GM06990 (cell line): ENCODE results near the gene GSTM5.
A peak's percentile ranks its signal among the peaks of the same experiment; 100 is the strongest.
"Not testable (repeated sequence)": the region's sequence is repeated elsewhere in the genome, so short reads cannot be mapped to it uniquely, and the experiment has no call there.

ENCODE experiments used
- DNase-seq: peaks from one replicate; pipeline ENCODE4 v3.0.0-alpha.2; 2011; ENCODE audit not compliant: insufficient read length; ENCODE audit errors: extremely low read depth
- H3K27me3 ChIP-seq: replicated peaks from 2 replicates; pipeline ENCODE4 v1.6.0; 2011; ENCODE audit warnings: low read length; ENCODE audit not compliant: control insufficient read depth, insufficient read depth
- H3K36me3 ChIP-seq: 2 replicates; pipeline ENCODE4 v1.5.1; 2011; ENCODE audit warnings: low read length; ENCODE audit not compliant: control insufficient read depth, insufficient read depth
- H3K4me3 ChIP-seq: replicated peaks from 2 replicates; pipeline ENCODE4 v1.5.1; 2011; ENCODE audit warnings: low read depth, mild to moderate bottlenecking, control low read depth, low read length
- TF ChIP-seq, protein P1 (sequence below): IDR thresholded peaks from 2 replicates; pipeline ENCODE4 v1.5.1; 2011; ENCODE audit warnings: low read length, control low read depth, mild to moderate bottlenecking, inconsistent platforms; ENCODE audit not compliant: insufficient read depth, poor library complexity, severe bottlenecking

Gene GSTM5

DNA sequence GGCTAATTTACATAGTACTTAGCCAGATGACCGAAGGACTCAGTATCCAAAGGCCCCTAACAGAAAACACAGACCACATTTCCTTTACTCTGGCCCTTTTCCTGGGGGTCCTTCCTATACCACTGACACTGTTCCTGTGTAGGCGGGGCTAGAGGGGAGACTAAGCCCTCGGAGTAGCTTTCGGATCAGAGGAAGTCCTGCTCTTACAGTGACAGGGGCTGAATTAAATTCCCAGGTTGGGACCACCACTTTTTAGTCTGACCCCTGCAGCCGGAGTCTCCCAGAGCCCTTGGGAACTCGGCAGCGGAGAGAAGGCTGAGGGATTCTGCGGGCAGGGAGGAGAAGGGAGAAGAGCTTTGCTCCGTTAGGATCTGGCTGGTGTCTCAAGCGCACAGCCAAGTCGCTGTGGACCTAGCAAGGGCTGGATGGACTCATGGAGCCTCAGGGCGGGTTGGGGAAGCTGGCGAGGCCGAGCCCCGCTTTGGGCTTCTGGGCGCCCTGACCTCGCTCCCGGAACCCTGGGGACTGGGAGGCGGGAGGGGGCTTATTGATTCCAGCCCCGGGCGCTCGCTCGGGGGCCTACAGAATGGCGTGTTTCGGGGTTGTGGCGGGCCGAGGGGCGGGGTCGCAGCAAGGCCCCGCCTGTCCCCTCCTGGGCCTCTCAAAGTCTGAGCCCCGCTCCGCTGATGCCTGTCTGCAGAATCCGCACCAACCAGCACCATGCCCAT is at the start of gene GSTM5:
Gene GSTM5 (plus strand): TSS at position 659 of the 728 bp plus-strand sequence. CDS start 62 bp downstream, at position 721.
- not testable (repeated sequence) for H3K27me3 ChIP-seq, H3K4me3 ChIP-seq, DNase-seq, H3K36me3 ChIP-seq

DNA sequence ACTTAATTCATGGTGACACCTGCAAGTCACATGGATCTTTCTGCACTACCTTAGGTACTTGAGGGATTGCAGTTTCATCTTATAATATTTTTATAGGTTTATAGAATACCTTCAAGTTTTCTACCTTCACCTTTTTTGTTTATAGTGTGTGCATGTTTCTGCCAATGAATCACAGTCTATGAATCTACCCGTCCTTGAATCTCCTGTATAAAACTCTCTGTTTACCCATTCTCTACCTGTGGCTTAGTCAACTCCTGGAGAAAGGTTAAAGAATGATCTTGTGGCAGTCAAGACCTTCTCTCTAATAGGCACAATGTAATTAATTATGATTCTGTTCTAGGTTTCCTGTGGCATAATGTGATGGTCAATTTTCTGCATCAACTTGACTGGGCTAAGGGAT is 47.4 kb upstream of the GSTM5 start:
- H3K27me3 ChIP-seq, result no peaks in the 10 kb centered on the region
- TF ChIP-seq, protein P1, sequence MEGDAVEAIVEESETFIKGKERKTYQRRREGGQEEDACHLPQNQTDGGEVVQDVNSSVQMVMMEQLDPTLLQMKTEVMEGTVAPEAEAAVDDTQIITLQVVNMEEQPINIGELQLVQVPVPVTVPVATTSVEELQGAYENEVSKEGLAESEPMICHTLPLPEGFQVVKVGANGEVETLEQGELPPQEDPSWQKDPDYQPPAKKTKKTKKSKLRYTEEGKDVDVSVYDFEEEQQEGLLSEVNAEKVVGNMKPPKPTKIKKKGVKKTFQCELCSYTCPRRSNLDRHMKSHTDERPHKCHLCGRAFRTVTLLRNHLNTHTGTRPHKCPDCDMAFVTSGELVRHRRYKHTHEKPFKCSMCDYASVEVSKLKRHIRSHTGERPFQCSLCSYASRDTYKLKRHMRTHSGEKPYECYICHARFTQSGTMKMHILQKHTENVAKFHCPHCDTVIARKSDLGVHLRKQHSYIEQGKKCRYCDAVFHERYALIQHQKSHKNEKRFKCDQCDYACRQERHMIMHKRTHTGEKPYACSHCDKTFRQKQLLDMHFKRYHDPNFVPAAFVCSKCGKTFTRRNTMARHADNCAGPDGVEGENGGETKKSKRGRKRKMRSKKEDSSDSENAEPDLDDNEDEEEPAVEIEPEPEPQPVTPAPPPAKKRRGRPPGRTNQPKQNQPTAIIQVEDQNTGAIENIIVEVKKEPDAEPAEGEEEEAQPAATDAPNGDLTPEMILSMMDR, result no peak
- no peaks in the 10 kb centered on the region; the same call in none of the 2 replicates for H3K36me3 ChIP-seq
- H3K4me3 ChIP-seq, result no peak overlapping the region
- DNase-seq, result no peak

DNA sequence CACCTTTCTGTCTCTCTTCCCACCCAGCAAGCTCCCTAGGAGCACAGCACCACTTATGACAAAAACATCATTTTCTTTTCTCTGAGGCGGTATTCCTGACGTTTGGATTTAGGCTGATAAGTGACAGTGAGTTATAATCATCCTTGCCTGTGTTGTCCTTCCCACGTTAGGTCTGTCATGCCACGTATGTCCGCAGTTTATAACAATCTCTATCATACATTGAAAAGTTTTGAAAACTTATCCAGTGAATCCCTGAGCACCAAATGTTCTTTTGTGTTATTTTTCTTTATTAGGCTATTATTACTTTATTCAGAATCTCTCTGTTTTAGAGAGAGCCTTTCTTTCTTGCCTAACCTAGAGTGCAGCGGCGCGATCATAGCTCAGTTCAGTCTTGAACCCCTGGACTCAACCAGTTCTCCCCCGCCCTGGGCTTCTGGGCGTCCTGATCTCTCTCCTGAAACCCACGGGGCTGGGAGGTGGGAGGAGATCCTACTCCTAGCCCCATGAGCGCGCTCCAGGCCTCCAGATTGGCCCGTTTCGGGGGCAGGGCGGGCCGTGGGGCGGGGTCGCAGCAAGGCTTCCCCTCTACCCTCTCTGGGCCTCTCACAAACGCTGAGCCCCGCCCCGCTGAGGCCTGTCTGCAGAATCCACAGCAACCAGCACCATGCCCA is 44.5 kb upstream of the GSTM5 start, which contains the start of gene GSTM2:
Gene GSTM2 (plus strand): TSS at position 606 of the 671 bp plus-strand sequence. CDS start 59 bp downstream, at position 665.
- H3K4me3 ChIP-seq, result peak within 1 kb of the TSS; percentile 48
- DNase-seq, result peak; percentile 85

DNA sequence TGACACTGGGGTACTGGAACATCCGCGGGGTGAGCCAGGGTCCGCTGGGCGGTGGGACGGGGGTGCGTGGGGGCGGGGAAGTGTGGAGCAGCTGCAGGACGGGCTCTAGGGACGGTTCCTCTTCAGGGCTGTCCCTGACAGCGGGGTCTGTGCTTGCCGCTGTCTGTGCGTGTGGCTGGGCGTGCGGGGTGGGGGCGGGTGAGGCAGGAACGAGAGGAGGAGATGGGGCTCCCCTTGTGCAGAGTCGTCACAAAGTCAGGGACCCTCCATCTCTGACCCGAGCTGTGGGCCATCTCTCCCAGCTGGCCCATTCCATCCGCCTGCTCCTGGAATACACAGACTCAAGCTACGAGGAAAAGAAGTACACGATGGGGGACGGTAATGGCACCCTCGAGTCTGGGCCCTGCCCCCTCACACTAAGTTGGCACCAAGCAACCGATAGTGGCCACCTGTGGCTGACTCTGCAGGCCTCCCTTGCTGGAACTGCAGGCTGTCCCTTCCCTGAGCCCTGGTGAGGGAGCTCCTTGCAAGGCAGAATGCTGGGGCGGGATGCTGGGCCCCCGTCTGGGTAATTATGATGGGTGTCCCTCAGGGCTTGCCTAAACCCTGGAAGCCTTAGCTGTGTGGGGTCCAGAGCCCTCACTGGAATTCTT is 43.8 kb upstream of the GSTM5 start:
- Histone ChIP-seq H3K4me3 (peak overlapping the region; percentile 48), H3K36me3 (no peaks in the 10 kb centered on the region), H3K27me3 (no peaks in the 10 kb centered on the region)
- TF ChIP-seq, protein P1, result no peak
- no peak for DNase-seq

More for the DNA sequence above, 44.5 kb upstream of the GSTM5 start, which contains the start of gene GSTM2:
- no peaks in the 10 kb centered on the region for H3K27me3 ChIP-seq
- TF ChIP-seq, protein P1, result no peak
- H3K36me3 ChIP-seq, result no peaks in the 10 kb centered on the region

DNA sequence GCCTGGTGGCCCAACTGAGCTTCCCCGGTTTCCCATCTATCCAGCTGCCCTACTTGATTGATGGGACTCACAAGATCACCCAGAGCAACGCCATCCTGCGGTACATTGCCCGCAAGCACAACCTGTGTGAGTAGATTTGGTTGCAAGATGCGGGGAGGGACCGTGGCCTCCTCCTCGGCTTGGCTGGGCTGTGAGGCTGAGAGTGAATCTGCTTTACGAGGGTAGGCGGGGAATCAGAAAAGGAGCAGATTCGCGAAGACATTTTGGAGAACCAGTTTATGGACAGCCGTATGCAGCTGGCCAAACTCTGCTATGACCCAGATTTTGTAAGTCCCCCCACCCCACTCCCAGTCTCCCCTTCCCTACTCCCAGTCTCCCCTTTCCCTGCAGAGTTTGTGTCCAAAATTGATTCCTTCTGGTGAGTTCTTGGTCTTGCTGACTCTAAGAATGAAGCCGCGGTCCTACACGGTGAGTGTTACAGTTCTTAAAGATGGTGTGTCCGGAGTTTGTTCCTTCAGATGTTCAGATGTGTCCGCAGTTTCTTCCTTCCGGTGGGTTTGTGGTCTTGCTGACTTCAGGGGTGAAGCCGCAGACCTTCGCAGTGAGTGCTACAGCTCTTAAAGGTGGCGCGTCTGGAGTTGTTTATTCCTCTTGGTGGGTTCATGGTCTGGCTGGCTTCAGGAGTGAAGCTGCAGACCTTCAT is 42.7 kb upstream of the GSTM5 start:
- DNase-seq, result no peak
- no peaks in the 10 kb centered on the region for H3K36me3 ChIP-seq
- TF ChIP-seq, protein P1, result no peak
- H3K27me3 ChIP-seq, result no peaks in the 10 kb centered on the region
- H3K4me3 ChIP-seq, result no peak overlapping the region

DNA sequence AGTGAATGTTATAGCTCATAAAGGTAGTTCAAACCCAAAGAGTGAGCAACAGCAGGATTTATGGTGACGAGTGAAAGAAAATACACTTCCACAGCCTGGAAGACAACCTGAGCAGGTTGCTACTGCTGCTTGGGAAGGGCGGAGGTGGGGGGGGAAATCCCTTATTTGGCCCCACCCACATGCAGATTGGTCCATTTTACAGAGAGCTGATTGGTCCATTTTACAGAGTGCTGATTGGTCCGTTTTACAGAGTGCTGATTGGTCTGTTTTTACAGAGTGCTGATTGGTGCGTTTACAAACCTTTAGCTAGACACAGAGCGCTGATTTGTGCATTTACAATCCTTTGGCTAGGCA is 42.1 kb upstream of the GSTM5 start:
- not testable (repeated sequence) for H3K27me3 ChIP-seq, H3K4me3 ChIP-seq, DNase-seq, H3K36me3 ChIP-seq
